Panc1 (cell line): ENCODE results near the gene CTXN1.

Source experiments
- CTCF ChIP-seq: fragments of 450-650 bp; IDR thresholded peaks from 2 replicates; pipeline ENCODE4 v1.5.1; 2017; ENCODE audit warnings: mild to moderate bottlenecking
- REST ChIP-seq, 2 experiments: IDR thresholded peaks; 2 replicates each; pipeline ENCODE4 v1.6.1; 2011 to 2012; ENCODE audit warnings: low read depth in 2 of 2, control low read depth in 1 of 2, low read length in 1 of 2, mild to moderate bottlenecking in 1 of 2, moderate library complexity in 1 of 2; ENCODE audit not compliant: insufficient read depth in 1 of 2

- TF ChIP-seq CTCF (no peak), REST (IDR thresholded peaks at IDR 0.05; ENCODE audit: insufficient read depth in 1 of 2, low read depth in 2 of 2, low read length in 1 of 2) (no peak)
Observed at GRCh38 chr19:7971553-7972520, 45.9 kb upstream of the CTXN1 start.
